Measurements from ENCODE around the gene MSH3.
"Not testable (repeated sequence)": the region's sequence is repeated elsewhere in the genome, so short reads cannot be mapped to it uniquely, and the experiment has no call there.

- not testable (repeated sequence) for TF ChIP-seq SUZ12 (IDR thresholded peaks at IDR 0.05; ENCODE audit: extremely low read depth, insufficient read depth, insufficient read length); YY1 (IDR thresholded peaks at IDR 0.05; ENCODE audit: insufficient read depth, insufficient read length); ZNF274 (IDR thresholded peaks at IDR 0.05; ENCODE audit: low read depth, low read length)
Observed at GRCh38 chr5:80850168-80850567, 195.7 kb downstream of the MSH3 start.
